Sigmoid colon (tissue), 4 donors: Measurements from ENCODE around the gene VAV3.

Source experiments
- EP300 ChIP-seq, 4 donors: sonication (generic); formaldehyde crosslinking; IDR thresholded peaks; one replicate each; pipeline ENCODE4 v1.6.1; 2017; ENCODE audit warnings: antibody characterized with exemption in 4 of 4
- POLR2A ChIP-seq, 2 donors: fragments of 450-650 bp; IDR thresholded peaks; one replicate each; pipeline ENCODE4 v1.6.1; 2016; ENCODE audit warnings: antibody characterized with exemption in 2 of 2, mild to moderate bottlenecking in 2 of 2, moderate library complexity in 2 of 2
- POLR2AphosphoS5 ChIP-seq, 4 donors: sonication (generic); formaldehyde crosslinking; IDR thresholded peaks; one replicate each; pipeline ENCODE4 v1.6.1; 2017; ENCODE audit warnings: antibody characterized with exemption in 4 of 4
- TF ChIP-seq, protein P1 (sequence below), 4 experiments: fragments of 450-650 bp in 3 of 4; fragments of 200-600 bp in 1 of 4; IDR thresholded peaks; one replicate each; pipeline ENCODE4 v1.5.1; 2016 to 2019; ENCODE audit warnings: antibody characterized with exemption in 4 of 4, mild to moderate bottlenecking in 3 of 4, moderate library complexity in 2 of 4

DNA sequence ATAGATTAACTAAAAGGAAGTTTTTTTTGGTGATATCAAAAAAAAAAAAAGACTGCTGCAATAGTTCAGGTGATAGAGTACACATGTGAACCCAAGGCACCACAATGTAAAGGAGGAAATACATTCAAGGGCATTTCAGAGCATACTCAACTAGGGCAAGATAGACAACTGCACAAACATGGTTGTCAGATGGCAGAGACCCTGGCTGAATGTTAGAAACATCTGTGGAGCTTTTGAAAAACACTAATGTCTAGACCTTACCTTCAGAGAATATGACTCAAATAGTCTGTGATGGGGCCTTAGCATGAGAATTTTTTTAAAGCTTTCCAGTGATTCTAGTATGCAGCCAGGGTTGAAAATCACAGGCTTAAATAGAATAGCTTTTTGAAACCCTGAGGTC, 173.6 kb downstream of the VAV3 start:
- TF ChIP-seq POLR2A (IDR thresholded peaks at IDR 0.05), result no peak
- no peak for TF ChIP-seq EP300 (IDR thresholded peaks at IDR 0.05)
- TF ChIP-seq, protein P1, sequence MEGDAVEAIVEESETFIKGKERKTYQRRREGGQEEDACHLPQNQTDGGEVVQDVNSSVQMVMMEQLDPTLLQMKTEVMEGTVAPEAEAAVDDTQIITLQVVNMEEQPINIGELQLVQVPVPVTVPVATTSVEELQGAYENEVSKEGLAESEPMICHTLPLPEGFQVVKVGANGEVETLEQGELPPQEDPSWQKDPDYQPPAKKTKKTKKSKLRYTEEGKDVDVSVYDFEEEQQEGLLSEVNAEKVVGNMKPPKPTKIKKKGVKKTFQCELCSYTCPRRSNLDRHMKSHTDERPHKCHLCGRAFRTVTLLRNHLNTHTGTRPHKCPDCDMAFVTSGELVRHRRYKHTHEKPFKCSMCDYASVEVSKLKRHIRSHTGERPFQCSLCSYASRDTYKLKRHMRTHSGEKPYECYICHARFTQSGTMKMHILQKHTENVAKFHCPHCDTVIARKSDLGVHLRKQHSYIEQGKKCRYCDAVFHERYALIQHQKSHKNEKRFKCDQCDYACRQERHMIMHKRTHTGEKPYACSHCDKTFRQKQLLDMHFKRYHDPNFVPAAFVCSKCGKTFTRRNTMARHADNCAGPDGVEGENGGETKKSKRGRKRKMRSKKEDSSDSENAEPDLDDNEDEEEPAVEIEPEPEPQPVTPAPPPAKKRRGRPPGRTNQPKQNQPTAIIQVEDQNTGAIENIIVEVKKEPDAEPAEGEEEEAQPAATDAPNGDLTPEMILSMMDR (IDR thresholded peaks at IDR 0.05), result no peak
- TF ChIP-seq POLR2AphosphoS5 (IDR thresholded peaks at IDR 0.05), result no peak
